ENCODE measurements around the gene IL1RL1.

The IL1RL1 gene

GRCh38 chr2:102358496-102358895 lies 47.1 kb downstream of the IL1RL1 start:
- no peak overlapping the region for H4K8ac ChIP-seq (ENCODE audit: low read depth, low read length)
- H2BK15ac ChIP-seq (ENCODE audit: low read length): no peak overlapping the region
- H3K18ac ChIP-seq (ENCODE audit: low read length): no peak overlapping the region
- H2AK5ac ChIP-seq (ENCODE audit: low read depth, low read length): no peak overlapping the region
- H3K4me1 ChIP-seq (ENCODE audit: control insufficient read depth in 2 of 2, insufficient read depth in 1 of 2, low read depth in 1 of 2, low read length in 2 of 2): no peaks in the 10 kb centered on the region
- H3K4me2 ChIP-seq (ENCODE audit: insufficient read depth, low read length, poor library complexity, severe bottlenecking): no peak overlapping the region
- no peak for DNase-seq (ENCODE audit: low spot score)
- H2BK5ac ChIP-seq (ENCODE audit: low read length): no peak overlapping the region
- H3K9ac ChIP-seq (ENCODE audit: low read depth, low read length, poor library complexity): no peak overlapping the region
- H3K4me3 ChIP-seq (ENCODE audit: low read length in 2 of 2): no peak overlapping the region
- H3K27ac ChIP-seq (replicated peaks; ENCODE audit: low read length): no peak overlapping the region
- peaks cover 2% of the 10 kb centered on the region for H3K79me1 ChIP-seq (ENCODE audit: low read depth, low read length)
- no peak overlapping the region for H3K23ac ChIP-seq (ENCODE audit: low read depth, low read length, poor library complexity)
- no peak overlapping the region for H4K91ac ChIP-seq (ENCODE audit: low read depth, low read length, poor library complexity)
- H2BK120ac ChIP-seq (ENCODE audit: low read depth, low read length): no peak overlapping the region
- no peaks in the 10 kb centered on the region for H3K9me3 ChIP-seq (replicated peaks in 1 of 2; ENCODE audit: control insufficient read depth in 2 of 2, insufficient read depth in 1 of 2, low read depth in 1 of 2, low read length in 2 of 2)
- H3K36me3 ChIP-seq (replicated peaks in 1 of 2; ENCODE audit: control insufficient read depth in 2 of 2, insufficient read depth in 2 of 2, low read length in 2 of 2): no peaks in the 10 kb centered on the region
- no peak overlapping the region for H2AFZ ChIP-seq (ENCODE audit: low read length)
- H3K14ac ChIP-seq (ENCODE audit: low read length): no peak overlapping the region
- H3K4ac ChIP-seq (ENCODE audit: low read length): no peak overlapping the region
- no CpG with 5 or more reads among the region's 8 CpGs for WGBS, 2 donors (ENCODE audit: extremely low coverage in 2 of 2, insufficient read length in 2 of 2, insufficient replicate concordance in 1 of 2)
- H2BK12ac ChIP-seq (ENCODE audit: low read length): no peak overlapping the region
- peaks cover 0 to 22% (median 12%) of the 10 kb centered on the region in 3 experiments for H3K27me3 ChIP-seq (ENCODE audit: control insufficient read depth in 3 of 3, insufficient read depth in 3 of 3, low read depth in 1 of 3, low read length in 3 of 3)

- Histone ChIP-seq H3K4me3 (ENCODE audit: low read length in 2 of 2) (no peak overlapping the region), H2BK120ac (ENCODE audit: low read depth, low read length) (no peak overlapping the region), H2AK5ac (ENCODE audit: low read depth, low read length) (no peak overlapping the region), H3K18ac (ENCODE audit: low read length) (no peak overlapping the region), H2BK12ac (ENCODE audit: low read length) (no peak overlapping the region), H3K4ac (ENCODE audit: low read length) (no peak overlapping the region), H2BK15ac (ENCODE audit: low read length) (no peak overlapping the region), H3K36me3 (replicated peaks in 1 of 2; ENCODE audit: control insufficient read depth in 2 of 2, insufficient read depth in 2 of 2, low read length in 2 of 2) (no peaks in the 10 kb centered on the region), H4K8ac (ENCODE audit: low read depth, low read length) (no peak overlapping the region), H3K4me2 (ENCODE audit: insufficient read depth, low read length, poor library complexity, severe bottlenecking) (no peak overlapping the region), H3K9ac (ENCODE audit: low read depth, low read length, poor library complexity) (no peak overlapping the region), H3K4me1 (ENCODE audit: control insufficient read depth in 2 of 2, insufficient read depth in 1 of 2, low read depth in 1 of 2, low read length in 2 of 2) (no peaks in the 10 kb centered on the region), H3K23ac (ENCODE audit: low read depth, low read length, poor library complexity) (no peak overlapping the region), H3K79me1 (ENCODE audit: low read depth, low read length) (peaks cover 2% of the 10 kb centered on the region), H3K14ac (ENCODE audit: low read length) (no peak overlapping the region), H3K9me3 (replicated peaks in 1 of 2; ENCODE audit: control insufficient read depth in 2 of 2, insufficient read depth in 1 of 2, low read depth in 1 of 2, low read length in 2 of 2) (no peaks in the 10 kb centered on the region), H2BK5ac (ENCODE audit: low read length) (no peak overlapping the region), H3K27ac (replicated peaks; ENCODE audit: low read length) (no peak overlapping the region), H2AFZ (ENCODE audit: low read length) (no peak overlapping the region), H4K91ac (ENCODE audit: low read depth, low read length, poor library complexity) (no peak overlapping the region), H3K27me3 (ENCODE audit: control insufficient read depth in 3 of 3, insufficient read depth in 3 of 3, low read depth in 1 of 3, low read length in 3 of 3) (peaks cover 0 to 22% (median 12%) of the 10 kb centered on the region in 3 experiments)
- no CpG with 5 or more reads among the region's 3 CpGs for WGBS, 2 donors (ENCODE audit: extremely low coverage in 2 of 2, insufficient read length in 2 of 2, insufficient replicate concordance in 1 of 2)
- DNase-seq (ENCODE audit: low spot score): no peak
These were observed 48.2 kb downstream of the IL1RL1 start for GRCh38 chr2:102359527-102359926.

GRCh38 chr2:102361632-102362241 lies 50.4 kb downstream of the IL1RL1 start:
- no peak overlapping the region for H3K9ac ChIP-seq (ENCODE audit: low read depth, low read length, poor library complexity)
- no peak overlapping the region for H2BK15ac ChIP-seq (ENCODE audit: low read length)
- H3K4me1 ChIP-seq (ENCODE audit: control insufficient read depth in 2 of 2, insufficient read depth in 1 of 2, low read depth in 1 of 2, low read length in 2 of 2): no peaks in the 10 kb centered on the region
- no peak for DNase-seq (ENCODE audit: low spot score)
- no peak overlapping the region for H3K27ac ChIP-seq (replicated peaks; ENCODE audit: low read length)
- no peak overlapping the region for H4K8ac ChIP-seq (ENCODE audit: low read depth, low read length)
- H3K4me2 ChIP-seq (ENCODE audit: insufficient read depth, low read length, poor library complexity, severe bottlenecking): no peak overlapping the region
- H2AK5ac ChIP-seq (ENCODE audit: low read depth, low read length): no peak overlapping the region
- H2BK12ac ChIP-seq (ENCODE audit: low read length): no peak overlapping the region
- no peak overlapping the region for H3K23ac ChIP-seq (ENCODE audit: low read depth, low read length, poor library complexity)
- H4K91ac ChIP-seq (ENCODE audit: low read depth, low read length, poor library complexity): no peak overlapping the region
- H3K79me1 ChIP-seq (ENCODE audit: low read depth, low read length): peaks cover 2% of the 10 kb centered on the region
- peaks cover 0 to 5% of the 10 kb centered on the region in 2 donors for H3K9me3 ChIP-seq (replicated peaks in 1 of 2; ENCODE audit: control insufficient read depth in 2 of 2, insufficient read depth in 1 of 2, low read depth in 1 of 2, low read length in 2 of 2)
- H2BK120ac ChIP-seq (ENCODE audit: low read depth, low read length): no peak overlapping the region
- no peak overlapping the region for H2BK5ac ChIP-seq (ENCODE audit: low read length)
- no CpG with 5 or more reads among the region's 5 CpGs for WGBS, 2 donors (ENCODE audit: extremely low coverage in 2 of 2, insufficient read length in 2 of 2, insufficient replicate concordance in 1 of 2)
- no peak overlapping the region for H3K14ac ChIP-seq (ENCODE audit: low read length)
- no peak overlapping the region for H2AFZ ChIP-seq (ENCODE audit: low read length)
- H3K27me3 ChIP-seq (ENCODE audit: control insufficient read depth in 3 of 3, insufficient read depth in 3 of 3, low read depth in 1 of 3, low read length in 3 of 3): peaks cover 0 to 4% (median 4%) of the 10 kb centered on the region in 3 experiments
- no peak overlapping the region for H3K18ac ChIP-seq (ENCODE audit: low read length)
- no peak overlapping the region for H3K4me3 ChIP-seq (ENCODE audit: low read length in 2 of 2)
- no peaks in the 10 kb centered on the region for H3K36me3 ChIP-seq (replicated peaks in 1 of 2; ENCODE audit: control insufficient read depth in 2 of 2, insufficient read depth in 2 of 2, low read length in 2 of 2)
- H3K4ac ChIP-seq (ENCODE audit: low read length): no peak overlapping the region

DNA sequence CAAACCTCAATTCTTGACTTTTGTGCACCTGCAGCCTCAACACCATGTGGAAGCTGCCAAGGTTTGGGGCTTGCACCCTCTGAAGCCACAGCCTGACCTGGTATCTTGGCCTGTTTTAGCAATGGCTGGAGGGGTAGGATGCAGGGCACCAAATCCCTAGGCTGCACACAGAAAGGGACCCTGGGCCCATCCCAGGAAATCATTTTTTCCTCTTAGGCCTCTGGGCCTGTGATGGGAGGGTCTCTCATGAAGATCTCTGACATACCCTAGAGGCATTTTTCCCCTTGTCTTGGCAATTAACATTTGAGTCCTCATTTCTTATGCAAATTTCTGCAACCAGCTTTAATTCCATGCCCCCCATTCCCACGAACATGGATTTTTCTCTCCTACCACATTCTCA lies 54.4 kb downstream of the IL1RL1 start:
- no peak overlapping the region for H2BK12ac ChIP-seq (ENCODE audit: low read length)
- H3K18ac ChIP-seq (ENCODE audit: low read length): no peak overlapping the region
- H4K91ac ChIP-seq (ENCODE audit: low read depth, low read length, poor library complexity): no peak overlapping the region
- no peak for DNase-seq (ENCODE audit: low spot score)
- no CpG with 5 or more reads among the region's 1 CpG for WGBS, 2 donors (ENCODE audit: extremely low coverage in 2 of 2, insufficient read length in 2 of 2, insufficient replicate concordance in 1 of 2)
- no peaks in the 10 kb centered on the region for H3K36me3 ChIP-seq (replicated peaks in 1 of 2; ENCODE audit: control insufficient read depth in 2 of 2, insufficient read depth in 2 of 2, low read length in 2 of 2)
- H3K4me3 ChIP-seq (ENCODE audit: low read length in 2 of 2): no peak overlapping the region
- no peak overlapping the region for H2BK15ac ChIP-seq (ENCODE audit: low read length)
- no peak overlapping the region for H4K8ac ChIP-seq (ENCODE audit: low read depth, low read length)
- no peak overlapping the region for H3K9ac ChIP-seq (ENCODE audit: low read depth, low read length, poor library complexity)
- no peak overlapping the region for H3K4me2 ChIP-seq (ENCODE audit: insufficient read depth, low read length, poor library complexity, severe bottlenecking)
- H2BK120ac ChIP-seq (ENCODE audit: low read depth, low read length): no peak overlapping the region
- no peaks in the 10 kb centered on the region for H3K4me1 ChIP-seq (ENCODE audit: control insufficient read depth in 2 of 2, insufficient read depth in 1 of 2, low read depth in 1 of 2, low read length in 2 of 2)
- no peak overlapping the region for H3K4ac ChIP-seq (ENCODE audit: low read length)
- H3K27me3 ChIP-seq (ENCODE audit: control insufficient read depth in 3 of 3, insufficient read depth in 3 of 3, low read depth in 1 of 3, low read length in 3 of 3): no peaks in the 10 kb centered on the region
- no peaks in the 10 kb centered on the region for H3K79me1 ChIP-seq (ENCODE audit: low read depth, low read length)
- peaks cover 0 to 9% of the 10 kb centered on the region in 2 donors for H3K9me3 ChIP-seq (replicated peaks in 1 of 2; ENCODE audit: control insufficient read depth in 2 of 2, insufficient read depth in 1 of 2, low read depth in 1 of 2, low read length in 2 of 2)
- H3K27ac ChIP-seq (replicated peaks; ENCODE audit: low read length): no peak overlapping the region
- H2AFZ ChIP-seq (ENCODE audit: low read length): no peak overlapping the region
- H2AK5ac ChIP-seq (ENCODE audit: low read depth, low read length): no peak overlapping the region
- no peak overlapping the region for H2BK5ac ChIP-seq (ENCODE audit: low read length)
- H3K14ac ChIP-seq (ENCODE audit: low read length): no peak overlapping the region
- H3K23ac ChIP-seq (ENCODE audit: low read depth, low read length, poor library complexity): no peak overlapping the region

Data from neuronal stem cell (in vitro differentiated cells).